Mucosa of stomach (tissue), 1 donor: ENCODE data around the gene CAPS.
"Not testable (repeated sequence)": the region's sequence is repeated elsewhere in the genome, so short reads cannot be mapped to it uniquely, and the experiment has no call there.

Experiments
- H3K27me3 ChIP-seq: one replicate; pipeline ENCODE4 v1.7.0; 2013; ENCODE audit warnings: mild to moderate bottlenecking, low read length; ENCODE audit not compliant: control insufficient read depth, insufficient read depth
- H3K36me3 ChIP-seq: one replicate; pipeline ENCODE4 v1.7.0; 2013; ENCODE audit warnings: low read length; ENCODE audit not compliant: control insufficient read depth, insufficient read depth
- H3K4me1 ChIP-seq: one replicate; pipeline ENCODE4 v1.7.0; 2013; ENCODE audit warnings: mild to moderate bottlenecking, low read length; ENCODE audit not compliant: control insufficient read depth, insufficient read depth
- H3K4me3 ChIP-seq: one replicate; pipeline ENCODE4 v1.7.0; 2013; ENCODE audit warnings: low read length
- H3K9ac ChIP-seq: one replicate; pipeline ENCODE4 v1.7.0; 2013; ENCODE audit warnings: mild to moderate bottlenecking, low read length, moderate library complexity
- H3K9me3 ChIP-seq: one replicate; pipeline ENCODE4 v1.7.0; 2013; ENCODE audit warnings: mild to moderate bottlenecking, low read length, moderate library complexity; ENCODE audit not compliant: control insufficient read depth
- donor health status: Pancreatic carcinoma.

CAPS gene

GRCh38 chr19:5881543-5882299 is 32.3 kb upstream of the CAPS start:
- Histone ChIP-seq H3K4me1 (no peaks in the 10 kb centered on the region), H3K9me3 (no peaks in the 10 kb centered on the region), H3K9ac (no peak overlapping the region), H3K36me3 (no peaks in the 10 kb centered on the region), H3K27me3 (peaks cover 10% of the 10 kb centered on the region), H3K4me3 (no peak overlapping the region)

- H3K9ac ChIP-seq: no peak overlapping the region
- peaks cover 10% of the 10 kb centered on the region for H3K27me3 ChIP-seq
- H3K9me3 ChIP-seq: no peaks in the 10 kb centered on the region
- H3K4me3 ChIP-seq: no peak overlapping the region
- no peaks in the 10 kb centered on the region for H3K4me1 ChIP-seq
- H3K36me3 ChIP-seq: no peaks in the 10 kb centered on the region
Measured at GRCh38 chr19:5882421-5882968, 31.6 kb upstream of the CAPS start.

GRCh38 chr19:5883157-5883873 is 30.7 kb upstream of the CAPS start:
- peaks cover 10% of the 10 kb centered on the region for H3K27me3 ChIP-seq
- H3K4me1 ChIP-seq, H3K9ac ChIP-seq, H3K36me3 ChIP-seq, H3K9me3 ChIP-seq, H3K4me3 ChIP-seq: not testable (repeated sequence)

GRCh38 chr19:5884065-5884811 is 29.8 kb upstream of the CAPS start:
- H3K36me3 ChIP-seq, H3K4me1 ChIP-seq, H3K9me3 ChIP-seq, H3K4me3 ChIP-seq, H3K9ac ChIP-seq: not testable (repeated sequence)
- peaks cover 10% of the 10 kb centered on the region for H3K27me3 ChIP-seq

GRCh38 chr19:5889288-5889971 is 24.6 kb upstream of the CAPS start:
- Histone ChIP-seq H3K9ac (no peak overlapping the region), H3K4me1 (peaks cover 2% of the 10 kb centered on the region), H3K9me3 (no peaks in the 10 kb centered on the region), H3K4me3 (no peak overlapping the region), H3K27me3 (peaks cover 12% of the 10 kb centered on the region), H3K36me3 (no peaks in the 10 kb centered on the region)

- H3K27me3 ChIP-seq: peaks cover 12% of the 10 kb centered on the region
- H3K36me3 ChIP-seq: no peaks in the 10 kb centered on the region
- H3K4me1 ChIP-seq: peaks cover 7% of the 10 kb centered on the region
- no peak overlapping the region for H3K4me3 ChIP-seq
- no peak overlapping the region for H3K9ac ChIP-seq
- H3K9me3 ChIP-seq: no peaks in the 10 kb centered on the region
Measured at GRCh38 chr19:5890099-5890498, 24.0 kb upstream of the CAPS start.

- H3K36me3 ChIP-seq: no peaks in the 10 kb centered on the region
- H3K4me3 ChIP-seq: no peak overlapping the region
- peaks cover 12% of the 10 kb centered on the region for H3K27me3 ChIP-seq
- no peak overlapping the region for H3K9ac ChIP-seq
- no peaks in the 10 kb centered on the region for H3K9me3 ChIP-seq
- peaks cover 7% of the 10 kb centered on the region for H3K4me1 ChIP-seq
Measured at GRCh38 chr19:5891572-5891937, 22.5 kb upstream of the CAPS start.

- H3K9me3 ChIP-seq: no peaks in the 10 kb centered on the region
- no peak overlapping the region for H3K9ac ChIP-seq
- peaks cover 7% of the 10 kb centered on the region for H3K4me1 ChIP-seq
- H3K4me3 ChIP-seq: no peak overlapping the region
- H3K36me3 ChIP-seq: no peaks in the 10 kb centered on the region
- peaks cover 12% of the 10 kb centered on the region for H3K27me3 ChIP-seq
Measured at GRCh38 chr19:5891938-5892771, 21.9 kb upstream of the CAPS start.

GRCh38 chr19:5892772-5893275 is 21.2 kb upstream of the CAPS start:
- H3K36me3 ChIP-seq: no peaks in the 10 kb centered on the region
- H3K4me1 ChIP-seq: peaks cover 7% of the 10 kb centered on the region
- peaks cover 12% of the 10 kb centered on the region for H3K27me3 ChIP-seq
- H3K9ac ChIP-seq: no peak overlapping the region
- H3K4me3 ChIP-seq: no peak overlapping the region
- no peaks in the 10 kb centered on the region for H3K9me3 ChIP-seq

GRCh38 chr19:5893296-5893903 is 20.7 kb upstream of the CAPS start:
- no peak overlapping the region for H3K4me3 ChIP-seq
- no peaks in the 10 kb centered on the region for H3K36me3 ChIP-seq
- peaks cover 12% of the 10 kb centered on the region for H3K27me3 ChIP-seq
- H3K4me1 ChIP-seq: peaks cover 7% of the 10 kb centered on the region
- no peaks in the 10 kb centered on the region for H3K9me3 ChIP-seq
- no peak overlapping the region for H3K9ac ChIP-seq
